HG02588 (cell line): ENCODE data around the gene FCMR.

Experiments
- ATAC-seq: cut with Tn5 transposase; IDR thresholded peaks from one replicate; pipeline ENCODE4 v1.9.1; 2021; ENCODE audit warnings: mild to moderate bottlenecking, moderate library complexity; ENCODE audit not compliant: unreplicated experiment

The FCMR gene

GRCh38 chr1:206903687-206904086 is 18.1 kb downstream of the FCMR start:
- no peak for ATAC-seq

GRCh38 chr1:206902702-206903101 is 19.0 kb downstream of the FCMR start:
- no peak for ATAC-seq

- no peak for ATAC-seq
Observed at GRCh38 chr1:206901944-206902343, 19.8 kb downstream of the FCMR start.

GRCh38 chr1:206900149-206900548 is 21.6 kb downstream of the FCMR start:
- ATAC-seq = no peak

GRCh38 chr1:206899717-206900116 is 22.0 kb downstream of the FCMR start:
- ATAC-seq = no peak

- no peak for ATAC-seq
Observed at GRCh38 chr1:206898915-206899431, 22.8 kb downstream of the FCMR start.

- ATAC-seq = no peak
Observed at GRCh38 chr1:206898089-206898914, 23.4 kb downstream of the FCMR start.

GRCh38 chr1:206897175-206897574 is 24.6 kb downstream of the FCMR start, which contains the start of gene IL24:
IL24 (plus strand) TSS chr1:206897443; CDS start chr1:206897833, 390 bp downstream.
- no peak for ATAC-seq

GRCh38 chr1:206896261-206896660 is 25.5 kb downstream of the FCMR start:
- ATAC-seq = no peak

GRCh38 chr1:206895837-206896242 is 25.9 kb downstream of the FCMR start:
- ATAC-seq = no peak

GRCh38 chr1:206895325-206895724 is 26.4 kb downstream of the FCMR start:
- no peak for ATAC-seq

- ATAC-seq = no peak
Observed at GRCh38 chr1:206893380-206893779, 28.4 kb downstream of the FCMR start.

- no peak for ATAC-seq
Observed at GRCh38 chr1:206892351-206892984, 29.3 kb downstream of the FCMR start.

- ATAC-seq = no peak
Observed at GRCh38 chr1:206891412-206891811, 30.3 kb downstream of the FCMR start.

GRCh38 chr1:206890125-206891060 is 31.3 kb downstream of the FCMR start:
- no peak for ATAC-seq

GRCh38 chr1:206887701-206888100 is 34.0 kb downstream of the FCMR start:
- ATAC-seq = no peak

GRCh38 chr1:206886831-206887230 is 34.9 kb downstream of the FCMR start:
- ATAC-seq = no peak

GRCh38 chr1:206885341-206886060 is 36.2 kb downstream of the FCMR start:
- ATAC-seq = no peak

- ATAC-seq = no peak
Observed at GRCh38 chr1:206883876-206884275, 37.9 kb downstream of the FCMR start.

GRCh38 chr1:206883160-206883559 is 38.6 kb downstream of the FCMR start:
- ATAC-seq = no peak
